Right atrium auricular region (tissue), 2 donors: ENCODE measurements around the gene CDK5RAP3. TPM values are rescaled to one million over a fixed set of nuclear protein-coding genes. Genes with fewer than 3 reads are reported as not detected.

Experiments used
- DNase-seq: peaks from one replicate; pipeline ENCODE4 v3.0.0-alpha.2; 2019; ENCODE audit warnings: low spot score
- H3K27ac ChIP-seq, 2 donors: fragments of 200-600 bp; sonication (generic); 1 replicate in 1 of 2; 2 replicates in 1 of 2; pipeline ENCODE4 v1.5.1; 2016 to 2019
- H3K27me3 ChIP-seq, 2 donors: fragments of 200-600 bp; sonication (generic); one replicate each; pipeline versions ENCODE4 v1.5.1 to v1.6.0; 2017 to 2019
- H3K36me3 ChIP-seq: fragments of 200-600 bp; sonication (generic); one replicate; pipeline ENCODE4 v1.5.1; 2016
- H3K4me1 ChIP-seq, 2 donors: fragments of 200-600 bp; sonication (generic); one replicate each; pipeline versions ENCODE4 v1.5.1 to v1.6.0; 2017 to 2019
- H3K4me3 ChIP-seq, 2 donors: fragments of 200-600 bp; sonication (generic); 1 replicate in 1 of 2; 2 replicates in 1 of 2; pipeline ENCODE4 v1.5.1; 2017 to 2019; ENCODE audit warnings: mild to moderate bottlenecking in 1 of 2, moderate library complexity in 1 of 2
- H3K9me3 ChIP-seq, 2 donors: fragments of 200-600 bp; sonication (generic); one replicate each; pipeline ENCODE4 v1.5.1; 2019
- total RNA-seq, 2 donors: library from RNA; depleted of rRNA; stranded (reverse); fragments of >200 nt; gene quantifications; one replicate each; pipeline ENCODE4 v1.1.0, GENCODE V29; 2016
- TF ChIP-seq, protein P1 (sequence below), 2 donors: fragments of 200-600 bp; sonication (generic); IDR thresholded peaks; one replicate each; pipeline ENCODE4 v1.5.1; 2019; ENCODE audit warnings: antibody characterized with exemption in 2 of 2

CDK5RAP3 gene
- total RNA-seq, 2 donors from 2014 or later: 37.9 to 45.4 TPM

DNA sequence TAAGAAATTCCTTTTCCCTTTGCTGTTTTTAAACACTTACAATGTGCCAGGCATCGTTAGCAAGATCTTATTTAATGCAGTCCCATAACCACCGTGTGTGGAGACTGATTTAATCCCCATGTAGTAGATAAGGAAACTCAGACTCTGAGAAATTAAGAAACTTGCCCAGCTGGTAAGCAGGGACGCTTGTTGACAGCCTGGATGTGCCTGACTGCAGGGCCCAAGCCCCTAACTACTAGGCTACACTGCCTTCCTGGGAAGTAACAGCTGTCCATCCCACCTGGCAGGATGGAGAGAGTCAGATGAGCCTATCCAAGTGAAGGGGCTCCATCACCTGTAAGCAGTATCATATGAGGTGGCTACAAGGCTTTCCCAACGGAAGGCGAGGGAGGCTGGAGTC lies 23.1 kb downstream of the CDK5RAP3 start:
- Histone ChIP-seq H3K9me3 (no peaks in the 10 kb centered on the region), H3K27ac (no peak overlapping the region), H3K4me3 (no peak overlapping the region), H3K27me3 (no peaks in the 10 kb centered on the region), H3K4me1 (peaks cover 0 to 15% of the 10 kb centered on the region in 2 donors), H3K36me3 (no peaks in the 10 kb centered on the region)
- no peak for DNase-seq
- TF ChIP-seq, protein P1, sequence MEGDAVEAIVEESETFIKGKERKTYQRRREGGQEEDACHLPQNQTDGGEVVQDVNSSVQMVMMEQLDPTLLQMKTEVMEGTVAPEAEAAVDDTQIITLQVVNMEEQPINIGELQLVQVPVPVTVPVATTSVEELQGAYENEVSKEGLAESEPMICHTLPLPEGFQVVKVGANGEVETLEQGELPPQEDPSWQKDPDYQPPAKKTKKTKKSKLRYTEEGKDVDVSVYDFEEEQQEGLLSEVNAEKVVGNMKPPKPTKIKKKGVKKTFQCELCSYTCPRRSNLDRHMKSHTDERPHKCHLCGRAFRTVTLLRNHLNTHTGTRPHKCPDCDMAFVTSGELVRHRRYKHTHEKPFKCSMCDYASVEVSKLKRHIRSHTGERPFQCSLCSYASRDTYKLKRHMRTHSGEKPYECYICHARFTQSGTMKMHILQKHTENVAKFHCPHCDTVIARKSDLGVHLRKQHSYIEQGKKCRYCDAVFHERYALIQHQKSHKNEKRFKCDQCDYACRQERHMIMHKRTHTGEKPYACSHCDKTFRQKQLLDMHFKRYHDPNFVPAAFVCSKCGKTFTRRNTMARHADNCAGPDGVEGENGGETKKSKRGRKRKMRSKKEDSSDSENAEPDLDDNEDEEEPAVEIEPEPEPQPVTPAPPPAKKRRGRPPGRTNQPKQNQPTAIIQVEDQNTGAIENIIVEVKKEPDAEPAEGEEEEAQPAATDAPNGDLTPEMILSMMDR (IDR thresholded peaks at IDR 0.05): no peak

DNA sequence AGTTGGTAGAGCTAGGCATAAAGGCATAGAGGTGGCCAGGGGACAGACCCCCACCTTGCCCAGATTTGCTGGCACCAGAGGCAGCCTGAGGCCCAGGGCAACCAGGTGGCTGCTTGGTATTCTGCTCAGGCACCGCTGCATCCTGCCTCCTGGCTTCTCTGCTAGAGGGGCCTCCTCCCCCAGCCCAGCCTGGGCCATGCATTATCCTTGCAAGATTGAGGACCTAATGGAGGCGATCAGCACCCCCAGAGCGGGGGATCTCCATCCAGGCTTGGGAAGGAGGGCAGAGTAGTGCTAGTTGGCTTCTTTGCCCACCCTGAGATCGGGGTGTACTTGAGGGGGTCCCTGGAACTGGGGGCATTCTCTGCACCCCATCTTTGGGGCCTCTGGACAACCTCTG lies 23.8 kb downstream of the CDK5RAP3 start:
- no peak for DNase-seq
- peaks cover 0 to 15% of the 10 kb centered on the region in 2 donors for H3K4me1 ChIP-seq
- no peak overlapping the region for H3K27ac ChIP-seq
- H3K27me3 ChIP-seq: no peaks in the 10 kb centered on the region
- TF ChIP-seq, protein P1 (IDR thresholded peaks at IDR 0.05): no peak
- H3K4me3 ChIP-seq: no peak overlapping the region
- no peaks in the 10 kb centered on the region for H3K9me3 ChIP-seq
- H3K36me3 ChIP-seq: no peaks in the 10 kb centered on the region

DNA sequence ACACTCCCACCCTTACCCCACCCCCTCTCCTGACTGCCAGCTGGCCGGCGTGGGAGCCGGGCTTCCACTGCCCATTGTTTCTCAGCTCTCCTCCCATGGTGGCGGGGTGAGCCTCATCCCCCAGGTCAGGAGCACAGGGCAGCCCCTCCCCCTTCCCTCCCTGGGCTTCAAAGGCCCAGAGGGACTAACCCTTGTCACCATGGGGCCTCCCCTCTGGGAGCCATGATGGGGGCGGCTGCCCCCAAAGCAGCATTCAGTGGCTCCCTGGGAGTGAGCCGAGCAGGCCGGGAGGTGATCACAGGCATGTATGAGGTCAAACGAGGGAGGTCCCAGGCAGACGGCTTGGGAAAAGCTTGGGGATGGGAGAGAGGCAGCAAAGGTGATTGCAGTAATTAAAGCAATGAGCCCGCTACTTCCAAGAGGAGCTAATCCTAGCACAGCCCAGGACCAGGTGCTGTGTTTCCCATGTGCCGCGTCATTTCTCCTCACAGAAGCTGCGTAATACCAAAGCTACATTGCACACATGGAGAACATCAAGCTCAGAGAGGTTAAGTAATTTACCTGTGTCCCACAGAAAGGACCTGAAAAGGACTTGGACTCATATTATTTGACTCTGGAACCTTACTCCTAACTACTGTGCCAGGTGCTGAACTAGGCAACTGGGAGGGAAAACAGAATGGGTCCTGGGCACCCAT lies 24.5 kb downstream of the CDK5RAP3 start:
- H3K27ac ChIP-seq: no peak overlapping the region
- no peaks in the 10 kb centered on the region for H3K27me3 ChIP-seq
- H3K4me3 ChIP-seq: no peak overlapping the region
- H3K4me1 ChIP-seq: peaks cover 0 to 15% of the 10 kb centered on the region in 2 donors
- no peaks in the 10 kb centered on the region for H3K9me3 ChIP-seq
- no peaks in the 10 kb centered on the region for H3K36me3 ChIP-seq
- DNase-seq: no peak
- TF ChIP-seq, protein P1 (IDR thresholded peaks at IDR 0.05): no peak

DNA sequence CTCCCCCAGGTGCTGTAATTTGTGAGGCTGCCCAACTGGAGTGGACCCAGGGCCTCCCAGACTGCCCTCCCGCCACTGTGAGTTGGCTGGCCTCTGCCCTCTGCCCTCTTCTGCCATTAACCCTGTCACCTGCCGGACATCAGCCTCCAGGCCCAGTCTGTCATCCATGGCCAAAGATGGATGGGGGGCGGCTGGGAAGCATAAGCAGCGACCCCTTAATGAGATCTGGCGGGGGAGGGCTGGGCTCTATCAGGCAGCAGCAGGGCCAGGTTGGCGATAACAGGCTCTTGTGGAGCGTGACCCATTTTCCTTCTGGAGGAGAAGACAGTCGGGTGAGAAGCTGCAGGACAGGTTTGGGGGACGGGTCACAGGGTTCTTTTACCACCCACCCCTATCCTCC lies 25.3 kb downstream of the CDK5RAP3 start:
- Histone ChIP-seq H3K4me1 (peaks cover 0 to 15% of the 10 kb centered on the region in 2 donors), H3K27ac (no peak overlapping the region), H3K9me3 (no peaks in the 10 kb centered on the region), H3K27me3 (no peaks in the 10 kb centered on the region), H3K36me3 (no peaks in the 10 kb centered on the region), H3K4me3 (no peak overlapping the region)
- DNase-seq: no peak
- TF ChIP-seq, protein P1 (IDR thresholded peaks at IDR 0.05): no peak

DNA sequence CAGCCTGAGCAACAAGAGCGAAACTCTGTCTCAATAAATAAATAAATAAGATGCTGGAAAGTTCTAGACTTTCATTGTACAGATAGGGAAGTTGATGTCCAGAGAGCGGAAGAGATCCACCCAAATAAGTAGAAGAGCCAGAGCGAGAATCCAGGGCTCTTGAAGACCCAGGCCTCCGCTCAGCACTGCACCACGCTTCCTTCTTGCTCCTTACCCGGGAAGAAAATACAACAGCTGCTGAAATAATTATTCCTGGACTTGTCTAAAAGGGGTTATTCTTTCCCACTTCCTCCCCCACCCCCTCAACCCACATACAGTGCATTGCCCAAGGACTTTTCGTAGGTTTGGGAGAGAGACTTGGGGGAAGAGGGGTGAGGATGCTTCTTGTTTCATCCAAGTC lies 26.7 kb downstream of the CDK5RAP3 start:
- no peak overlapping the region for H3K4me3 ChIP-seq
- peaks cover 0 to 19% of the 10 kb centered on the region in 2 donors for H3K4me1 ChIP-seq
- TF ChIP-seq, protein P1 (IDR thresholded peaks at IDR 0.05): no peak
- H3K36me3 ChIP-seq: no peaks in the 10 kb centered on the region
- no peak for DNase-seq
- H3K27me3 ChIP-seq: no peaks in the 10 kb centered on the region
- no peak overlapping the region for H3K27ac ChIP-seq
- H3K9me3 ChIP-seq: no peaks in the 10 kb centered on the region

DNA sequence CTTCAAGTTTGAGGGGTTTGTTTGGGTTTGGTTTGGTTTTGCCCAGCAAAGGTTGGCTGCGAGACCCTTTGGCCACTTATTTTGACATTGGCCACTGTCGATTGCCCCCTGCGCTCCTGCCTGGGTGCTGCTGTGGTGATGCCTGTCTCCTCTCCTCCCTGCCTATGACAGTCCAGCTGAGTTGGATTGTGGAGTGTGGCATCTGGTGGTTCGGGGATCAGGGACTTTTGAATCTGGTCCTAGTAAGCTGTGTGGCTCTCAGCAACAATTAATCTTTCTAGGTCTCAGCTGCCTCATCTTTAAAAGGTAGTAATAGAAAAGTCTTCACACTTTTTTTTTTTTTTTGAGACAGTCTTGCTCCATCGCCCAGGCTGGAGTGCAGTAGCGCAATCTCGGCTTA lies 27.1 kb downstream of the CDK5RAP3 start:
- Histone ChIP-seq H3K27me3 (no peaks in the 10 kb centered on the region), H3K27ac (no peak overlapping the region)
- TF ChIP-seq, protein P1 (IDR thresholded peaks at IDR 0.05): no peak

More for the DNA sequence above, 27.1 kb downstream of the CDK5RAP3 start:
- no peak overlapping the region for H3K4me3 ChIP-seq
- peaks cover 0 to 21% of the 10 kb centered on the region in 2 donors for H3K4me1 ChIP-seq
- no peaks in the 10 kb centered on the region for H3K9me3 ChIP-seq
- DNase-seq: no peak
- no peaks in the 10 kb centered on the region for H3K36me3 ChIP-seq
